IPS-15b (cell line): ENCODE data around the gene PEX26.
"Not testable (repeated sequence)": the region's sequence is repeated elsewhere in the genome, so short reads cannot be mapped to it uniquely, and the experiment has no call there.

ENCODE experiments used
- H3K27me3 ChIP-seq: one replicate; pipeline ENCODE4 v1.6.1; 2013; ENCODE audit warnings: low read length; ENCODE audit not compliant: control insufficient read depth, insufficient read depth
- H3K36me3 ChIP-seq: one replicate; pipeline ENCODE4 v1.6.1; 2013; ENCODE audit warnings: low read length; ENCODE audit not compliant: control insufficient read depth, insufficient read depth
- H3K4me1 ChIP-seq: one replicate; pipeline ENCODE4 v1.6.1; 2013; ENCODE audit warnings: mild to moderate bottlenecking, low read length; ENCODE audit not compliant: control insufficient read depth, insufficient read depth
- H3K4me3 ChIP-seq: one replicate; pipeline ENCODE4 v1.5.1; 2013; ENCODE audit warnings: low read depth, low read length
- H3K9ac ChIP-seq: one replicate; pipeline ENCODE4 v1.6.1; 2013; ENCODE audit warnings: low read depth, mild to moderate bottlenecking, low read length
- H3K9me3 ChIP-seq: one replicate; pipeline ENCODE4 v1.6.1; 2013; ENCODE audit warnings: mild to moderate bottlenecking, low read length; ENCODE audit not compliant: control insufficient read depth, insufficient read depth

The PEX26 gene

DNA sequence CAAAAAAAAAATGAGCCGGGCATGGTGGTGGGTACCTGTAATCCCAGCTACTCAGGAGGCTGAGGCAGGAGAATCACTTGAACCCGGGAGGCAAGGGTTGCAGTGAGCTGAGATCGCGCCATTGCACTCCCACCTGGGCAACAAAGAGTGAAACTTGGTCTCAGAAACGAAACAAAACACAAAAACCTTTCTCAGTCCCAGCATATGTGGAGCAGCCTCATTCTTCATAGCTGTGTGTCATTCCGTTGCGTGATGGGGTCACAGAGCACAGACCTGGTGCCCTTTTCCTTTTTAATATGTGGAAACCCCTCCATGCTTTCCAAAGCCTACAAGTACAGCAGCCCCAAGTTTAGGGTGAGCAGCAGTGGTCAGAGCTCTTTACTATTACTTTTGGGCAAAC is 13.7 kb downstream of the PEX26 start:
- peaks cover 22% of the 10 kb centered on the region for H3K36me3 ChIP-seq
- H3K9ac ChIP-seq: no peak overlapping the region
- no peak overlapping the region for H3K4me3 ChIP-seq
- H3K27me3 ChIP-seq: no peaks in the 10 kb centered on the region
- H3K4me1 ChIP-seq: no peaks in the 10 kb centered on the region
- no peaks in the 10 kb centered on the region for H3K9me3 ChIP-seq

GRCh38 chr22:18091916-18092526 is 14.2 kb downstream of the PEX26 start:
- Histone ChIP-seq H3K9ac (no peak overlapping the region), H3K4me1 (no peaks in the 10 kb centered on the region), H3K27me3 (no peaks in the 10 kb centered on the region), H3K4me3 (no peak overlapping the region), H3K36me3 (peaks cover 21% of the 10 kb centered on the region), H3K9me3 (no peaks in the 10 kb centered on the region)

- no peaks in the 10 kb centered on the region for H3K27me3 ChIP-seq
Observed at GRCh38 chr22:18093661-18094060, 15.9 kb downstream of the PEX26 start.

GRCh38 chr22:18095101-18095805 is 17.5 kb downstream of the PEX26 start:
- Histone ChIP-seq H3K4me1 (no peaks in the 10 kb centered on the region), H3K9ac (no peak overlapping the region), H3K9me3 (no peaks in the 10 kb centered on the region), H3K27me3 (no peaks in the 10 kb centered on the region), H3K36me3 (peaks cover 2% of the 10 kb centered on the region), H3K4me3 (no peak overlapping the region)

More at GRCh38 chr22:18093661-18094060, 15.9 kb downstream of the PEX26 start:
- Histone ChIP-seq H3K36me3 (peaks cover 11% of the 10 kb centered on the region), H3K4me1 (no peaks in the 10 kb centered on the region), H3K9ac (no peak overlapping the region), H3K4me3 (no peak overlapping the region), H3K9me3 (no peaks in the 10 kb centered on the region)

GRCh38 chr22:18096823-18097222 is 19.0 kb downstream of the PEX26 start:
- Histone ChIP-seq H3K4me3 (no peak overlapping the region), H3K9ac (no peak overlapping the region), H3K36me3 (no peaks in the 10 kb centered on the region), H3K9me3 (no peaks in the 10 kb centered on the region), H3K27me3 (no peaks in the 10 kb centered on the region), H3K4me1 (no peaks in the 10 kb centered on the region)

DNA sequence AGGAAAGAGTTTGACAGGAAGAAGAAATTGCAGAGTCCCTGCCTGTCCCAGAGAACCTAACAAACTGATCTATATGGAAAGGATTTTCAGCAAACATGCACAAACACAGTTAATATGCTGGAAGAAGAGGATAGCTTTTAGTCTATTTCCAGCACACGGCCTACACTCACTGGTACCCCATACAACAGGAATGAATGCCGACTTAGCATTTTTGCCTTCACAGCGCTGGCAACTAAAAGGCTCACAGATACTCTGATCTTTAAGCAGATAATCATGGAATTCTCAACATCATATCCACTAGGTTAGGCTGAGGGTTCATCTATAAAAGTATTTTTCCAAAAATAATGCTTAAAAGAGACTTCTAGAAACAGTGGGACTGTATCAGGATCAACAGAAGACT is 23.0 kb downstream of the PEX26 start:
- Histone ChIP-seq H3K36me3 (peaks cover 4% of the 10 kb centered on the region), H3K4me1 (no peaks in the 10 kb centered on the region), H3K9me3 (no peaks in the 10 kb centered on the region), H3K27me3 (no peaks in the 10 kb centered on the region), H3K9ac (no peak overlapping the region), H3K4me3 (no peak overlapping the region)

DNA sequence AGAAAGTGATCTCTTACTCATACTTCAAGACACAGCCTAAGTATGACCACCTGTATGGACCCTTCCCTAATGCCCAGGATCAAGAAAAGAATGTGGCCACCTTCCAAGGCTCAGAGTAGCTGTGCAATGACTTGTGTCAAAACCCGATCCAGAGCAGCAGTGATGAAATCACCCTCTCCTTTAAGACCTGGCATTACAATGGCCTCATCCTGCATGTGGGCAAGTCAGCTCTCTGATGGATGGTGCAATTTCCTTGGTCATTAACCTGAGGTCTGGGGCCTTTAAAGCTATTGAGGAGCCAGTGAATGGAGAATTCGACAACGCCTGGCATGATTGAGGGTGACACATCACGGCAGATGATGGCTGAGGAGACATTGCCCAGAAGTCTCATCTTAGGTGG is 23.7 kb downstream of the PEX26 start:
- peaks cover 4% of the 10 kb centered on the region for H3K36me3 ChIP-seq
- H3K9ac ChIP-seq: no peak overlapping the region
- no peak overlapping the region for H3K4me3 ChIP-seq
- H3K9me3 ChIP-seq: peaks cover 1% of the 10 kb centered on the region
- no peaks in the 10 kb centered on the region for H3K27me3 ChIP-seq
- no peaks in the 10 kb centered on the region for H3K4me1 ChIP-seq

DNA sequence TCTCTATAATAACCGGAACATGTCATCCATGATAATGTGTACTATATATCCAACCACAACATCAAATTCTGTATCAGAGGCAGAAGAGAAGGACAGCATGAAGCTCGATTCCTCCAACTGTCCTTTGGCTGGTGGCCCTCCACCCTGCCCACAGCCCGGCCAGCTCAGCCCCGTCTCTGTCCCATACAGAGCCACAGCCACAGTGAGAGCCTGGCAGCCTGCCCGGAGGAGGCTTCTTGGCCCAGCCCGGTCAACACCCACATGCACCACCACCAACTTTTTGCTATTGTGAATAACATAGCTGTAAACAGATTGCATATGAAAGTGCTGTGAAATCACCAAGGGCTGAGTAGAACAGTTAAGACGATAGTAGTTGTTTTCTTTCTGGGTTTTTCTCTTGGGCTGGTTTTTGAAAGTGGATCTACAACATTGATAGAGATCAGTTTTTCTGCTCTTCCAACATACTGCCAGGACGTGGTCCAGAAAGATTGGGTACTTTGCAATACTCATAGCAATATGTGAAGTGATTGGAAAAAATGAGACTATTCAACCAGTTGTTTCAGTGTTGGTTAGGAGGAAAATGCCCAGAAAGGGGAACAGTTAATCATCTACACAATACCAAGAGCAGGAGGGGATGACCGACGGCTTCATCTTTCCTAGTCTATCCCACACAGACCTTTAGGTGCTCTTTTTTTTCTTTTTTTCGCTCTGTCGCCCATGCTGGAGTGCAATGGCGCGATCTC is 25.9 kb downstream of the PEX26 start:
- Histone ChIP-seq H3K4me3 (no peak overlapping the region), H3K27me3 (peaks cover 4% of the 10 kb centered on the region), H3K36me3 (peaks cover 4% of the 10 kb centered on the region), H3K9me3 (peaks cover 2% of the 10 kb centered on the region), H3K4me1 (no peaks in the 10 kb centered on the region), H3K9ac (no peak overlapping the region)

- H3K9ac ChIP-seq: no peak overlapping the region
- H3K4me3 ChIP-seq: no peak overlapping the region
- H3K27me3 ChIP-seq: peaks cover 9% of the 10 kb centered on the region
- no peaks in the 10 kb centered on the region for H3K4me1 ChIP-seq
- H3K9me3 ChIP-seq: peaks cover 2% of the 10 kb centered on the region
- H3K36me3 ChIP-seq: peaks cover 4% of the 10 kb centered on the region
Observed at GRCh38 chr22:18104566-18104965, 26.8 kb downstream of the PEX26 start.

- H3K27me3 ChIP-seq: peaks cover 20% of the 10 kb centered on the region
- H3K4me3 ChIP-seq, H3K9ac ChIP-seq, H3K9me3 ChIP-seq, H3K36me3 ChIP-seq, H3K4me1 ChIP-seq: not testable (repeated sequence)
Observed at GRCh38 chr22:18105981-18106380, 28.2 kb downstream of the PEX26 start.

DNA sequence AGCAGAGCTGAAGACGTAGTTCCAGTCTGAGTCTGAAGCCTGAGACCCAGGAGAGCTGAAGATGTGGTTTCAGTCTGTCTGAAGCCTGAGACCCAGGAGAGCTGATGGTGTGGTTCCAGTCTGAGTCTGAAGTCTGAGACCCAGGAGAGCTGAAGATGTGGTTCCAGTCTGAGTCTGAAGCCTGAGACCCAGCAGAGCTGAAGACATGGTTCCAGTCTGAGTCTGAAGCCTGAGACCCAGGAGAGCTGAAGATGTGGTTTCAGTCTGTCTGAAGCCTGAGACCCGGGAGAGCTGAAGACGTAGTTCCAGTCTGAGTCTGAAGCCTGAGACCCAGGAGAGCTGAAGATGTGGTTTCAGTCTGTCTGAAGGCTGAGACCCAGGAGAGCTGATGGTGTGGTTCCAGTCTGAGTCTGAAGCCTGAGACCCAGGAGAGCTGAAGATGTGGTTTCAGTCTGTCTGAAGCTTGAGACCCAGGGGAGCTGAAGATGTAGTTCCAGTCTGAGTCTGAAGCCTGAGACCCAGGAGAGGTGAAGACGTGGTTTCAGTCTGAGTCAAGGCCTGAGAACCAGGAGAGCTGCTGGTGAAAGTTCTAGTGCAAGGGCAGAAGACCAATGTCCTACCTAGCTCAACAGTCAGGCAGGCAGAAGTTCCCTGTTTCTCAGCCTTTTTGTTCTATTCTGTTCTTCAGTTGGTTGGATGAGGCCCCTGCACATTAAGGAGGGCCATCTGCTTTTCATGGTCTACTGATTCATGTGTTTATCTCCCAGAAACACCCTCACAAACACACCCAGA is 29.0 kb downstream of the PEX26 start:
- H3K9me3 ChIP-seq: not testable (repeated sequence)

More for the DNA sequence above, 29.0 kb downstream of the PEX26 start:
- not testable (repeated sequence) for H3K4me3 ChIP-seq, H3K4me1 ChIP-seq, H3K9ac ChIP-seq, H3K36me3 ChIP-seq
- H3K27me3 ChIP-seq: peaks cover 27% of the 10 kb centered on the region
